SKM-1 (cell line): Measurements from ENCODE around the gene RGL2.

Experiments used
- DNase-seq: peaks from one replicate; lab custom pipeline; 2025; ENCODE audit not compliant: unreplicated experiment; lab: John Stamatoyannopoulos, UW

The RGL2 gene

GRCh38 chr6:33316603-33317418, 18.1 kb upstream of the RGL2 start:
- DNase-seq, result no peak

- no peak for DNase-seq
Observed at GRCh38 chr6:33315793-33316602, 17.3 kb upstream of the RGL2 start.

GRCh38 chr6:33314943-33315792, 16.4 kb upstream of the RGL2 start:
- DNase-seq, result no peak

- DNase-seq, result peak; percentile 6
Observed at GRCh38 chr6:33314515-33314942, 15.8 kb upstream of the RGL2 start.

GRCh38 chr6:33313709-33314514, 15.2 kb upstream of the RGL2 start, which contains the start of gene TAPBP:
TSS of gene TAPBP (minus strand) at chr6:33314078. CDS start at chr6:33314041, 37 bp downstream.
- no peak for DNase-seq

GRCh38 chr6:33313105-33313708, 14.5 kb upstream of the RGL2 start:
- peak; percentile 57 for DNase-seq

- peak; percentile 18 for DNase-seq
Observed at GRCh38 chr6:33312361-33313104, 13.8 kb upstream of the RGL2 start.

GRCh38 chr6:33306356-33306755, 7.6 kb upstream of the RGL2 start:
- no peak for DNase-seq

GRCh38 chr6:33305052-33305451, 6.3 kb upstream of the RGL2 start:
- DNase-seq, result no peak

GRCh38 chr6:33304216-33304615, 5.5 kb upstream of the RGL2 start:
- no peak for DNase-seq

- DNase-seq, result no peak
Observed at GRCh38 chr6:33301877-33302276, 3.1 kb upstream of the RGL2 start.

GRCh38 chr6:33299237-33299944, 649 bp upstream of the RGL2 start:
- DNase-seq, result peak; percentile 80

- no peak for DNase-seq
Observed at GRCh38 chr6:33297956-33298772, 578 bp downstream of the RGL2 start.

GRCh38 chr6:33297406-33297955, 1.3 kb downstream of the RGL2 start:
- DNase-seq, result no peak

GRCh38 chr6:33296797-33297405, 1.8 kb downstream of the RGL2 start:
- no peak for DNase-seq

GRCh38 chr6:33295621-33296369, 2.9 kb downstream of the RGL2 start:
- no peak for DNase-seq
